Ovary (tissue), 10 donors: ENCODE data around the gene NUBP2. TPM values are rescaled to one million over a fixed set of nuclear protein-coding genes. Genes with fewer than 3 reads are reported as not detected.
A peak's percentile ranks its signal among the peaks of the same experiment; 100 is the strongest.

Experiments
- DNase-seq, 5 donors: peaks; one replicate each; pipeline ENCODE4 v3.0.0-alpha.2; 2019 to 2020
- H3K27ac ChIP-seq, 2 donors: fragments of 200-600 bp; one replicate each; pipeline versions ENCODE4 v1.5.1 to v1.8.0; 2019 to 2022
- H3K27me3 ChIP-seq: fragments of 200-600 bp; one replicate; pipeline ENCODE4 v1.8.0; 2022
- H3K36me3 ChIP-seq: fragments of 200-600 bp; sonication (generic); one replicate; pipeline ENCODE4 v1.5.1; 2019
- H3K4me1 ChIP-seq: one replicate; pipeline ENCODE4 v1.8.1; 2013; ENCODE audit warnings: mild to moderate bottlenecking, moderate library complexity; ENCODE audit not compliant: insufficient read depth
- H3K4me3 ChIP-seq: fragments of 200-600 bp; sonication (generic); one replicate; pipeline ENCODE4 v1.5.1; 2017
- H3K9me3 ChIP-seq, 2 donors: fragments of 200-600 bp in 1 of 2; sonication (generic) in 1 of 2; one replicate each; pipeline versions ENCODE4 v1.5.1 to v1.8.1; 2013 to 2019; ENCODE audit warnings: mild to moderate bottlenecking in 1 of 2, moderate library complexity in 1 of 2
- CTCF ChIP-seq, 3 donors: fragments of 450-650 bp in 2 of 3; fragments of 200-600 bp in 1 of 3; IDR thresholded peaks; one replicate each; pipeline versions ENCODE4 v1.5.1 to v1.8.0; 2016 to 2022; ENCODE audit warnings: antibody characterized with exemption in 3 of 3, mild to moderate bottlenecking in 1 of 3
- EP300 ChIP-seq: sonication (generic); formaldehyde crosslinking; IDR thresholded peaks from one replicate; pipeline ENCODE4 v1.6.1; 2017; ENCODE audit warnings: antibody characterized with exemption
- POLR2A ChIP-seq: fragments of 450-650 bp; IDR thresholded peaks from one replicate; pipeline ENCODE4 v1.6.1; 2017; ENCODE audit warnings: antibody characterized with exemption, mild to moderate bottlenecking, moderate library complexity
- WGBS, 3 donors: extraction: QIAGEN DNeasy Blood & Tissue Kit in 1 of 3; methylation state at CpG; one replicate each; pipeline versions ENCODE4 v1.1.5 to v1.1.7; 2013 to 2017; 5-methylcytosine and 5-hydroxymethylcytosine counted together
- intact Hi-C, 4 donors: fragments of 100-400 bp; cut with DNase I; formaldehyde crosslinking; loops; one replicate each; pipeline versions ENCODE4 v1.11.0 to v1.15.1; 2022 to 2023
- long read RNA-seq, 3 donors: library from polyadenylated mRNA in 2 of 3; unstranded in 2 of 3; transcript quantifications; one replicate each; pipeline ENCODE4 v2.0.0 and lab custom pipeline, GENCODE V29; 2021 to 2026
- polyA plus RNA-seq, 2 donors: library from polyadenylated mRNA; stranded (reverse); fragments of 200-250 nt in 1 of 2; fragments of 350-450 nt in 1 of 2; fragmentation: Illumina TruSeq in 1 of 2; extraction: RNeasy Lipid Tissue Mini Kit (QIAGEN cat#74804) in 1 of 2; gene quantifications; one replicate each; pipeline ENCODE4 v1.2.3, GENCODE V29; 2013 to 2014
- total RNA-seq, 7 donors: library from RNA; depleted of rRNA in 2 of 7; stranded (reverse); fragments of >200 nt in 2 of 7; fragmentation: NEBNext Ultra II Directional in 3 of 7; extraction: Animal tissue kit (Norgen Biotek cat#: 25700) in 3 of 7; gene quantifications; one replicate each; pipeline versions ENCODE4 v1.1.0 to v1.2.4, GENCODE V29; 2016 to 2023
- donor health status: DM: no; HTN: no; CAD: no; lungs with moderate emphysema.
- donor health status: DM: no; HTN: no; CAD: no.
- donor health status: Bipolar disorder and iron deficiency.
- donor health status: DM: yes; HTN: yes; CAD: no.
- donor health status: DM: no; HTN: no; CAD: no.
- donor health status: DM: yes; HTN: yes; CAD: no.

NUBP2 gene, protein sequence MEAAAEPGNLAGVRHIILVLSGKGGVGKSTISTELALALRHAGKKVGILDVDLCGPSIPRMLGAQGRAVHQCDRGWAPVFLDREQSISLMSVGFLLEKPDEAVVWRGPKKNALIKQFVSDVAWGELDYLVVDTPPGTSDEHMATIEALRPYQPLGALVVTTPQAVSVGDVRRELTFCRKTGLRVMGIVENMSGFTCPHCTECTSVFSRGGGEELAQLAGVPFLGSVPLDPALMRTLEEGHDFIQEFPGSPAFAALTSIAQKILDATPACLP
- total RNA-seq, result 10 to 100 TPM; 42.8 to 72.0 (median 52.3) TPM
- 10 to 100 TPM in 1 of 2 donors, under 1 TPM in 1; 0.50 to 76.5 TPM for polyA plus RNA-seq
- long read RNA-seq, donor 1, transcript NUBP2-201 (7 exons, 1,413 nt), result major isoform, 143 of 257 reads
- long read RNA-seq, donor 1, transcript NUBP2-211 (5 exons, 2,196 nt), result minor isoform, 13 of 257 reads
- long read RNA-seq, donor 1, transcript NUBP2-207 (6 exons, 995 nt), result minor isoform, 5 of 257 reads
- long read RNA-seq, donor 1, transcript NUBP2-215 (6 exons, 1,173 nt), result minor isoform, 66 of 257 reads
- long read RNA-seq, donor 1, partial matches to known transcripts, result 6 of 257 reads
- long read RNA-seq, donor 1, other reads (novel, unspliced or antisense), result 18 of 257 reads
- long read RNA-seq, donor 2, transcript NUBP2-215 (6 exons, 1,173 nt), result minor isoform, 15 of 41 reads
- long read RNA-seq, donor 2, transcript NUBP2-201 (7 exons, 1,413 nt), result major isoform, 17 of 41 reads
- long read RNA-seq, donor 2, partial matches to known transcripts, result 5 of 41 reads
- long read RNA-seq, donor 2, other reads (novel, unspliced or antisense), result 0 of 41 reads
- long read RNA-seq, donor 3, transcript NUBP2-201 (7 exons, 1,413 nt), result minor isoform, 39 of 125 reads
- long read RNA-seq, donor 3, transcript NUBP2-211 (5 exons, 2,196 nt), result minor isoform, 5 of 125 reads
- long read RNA-seq, donor 3, transcript NUBP2-215 (6 exons, 1,173 nt), result major isoform, 43 of 125 reads
- long read RNA-seq, donor 3, partial matches to known transcripts, result 9 of 125 reads
- long read RNA-seq, donor 3, other reads (novel, unspliced or antisense), result 26 of 125 reads

- peaks cover 8% of the 10 kb centered on the region for H3K4me1 ChIP-seq
- H3K9me3 ChIP-seq, result no peaks in the 10 kb centered on the region
- TF ChIP-seq POLR2A (peak; percentile 75), CTCF (IDR thresholded peaks at IDR 0.05) (peak in 1 of 3 donors; percentile 38), EP300 (peak; percentile 77)
- no peaks in the 10 kb centered on the region for H3K27me3 ChIP-seq
- intact Hi-C loops, result no loop called here
- no peaks in the 10 kb centered on the region for H3K36me3 ChIP-seq
- H3K4me3 ChIP-seq, result peak within 1 kb of the TSS; percentile 78
- H3K27ac ChIP-seq, result peak within 1 kb of the TSS; percentile 90 to 95
- peak; percentile 99 to 100 (median 99) for DNase-seq
- WGBS, 3 donors, result 0 to 1% (median 1%) methylated on average over 65 to 102 of the region's 102 CpGs
Observed at GRCh38 chr16:1782408-1783264, at the start of gene NUBP2, which contains the start of gene SPSB3. Gene NUBP2 (plus strand): TSS chr16:1782960. CDS start chr16:1783021, 61 bp downstream. Gene SPSB3 (minus strand): TSS chr16:1782571. CDS start chr16:1781483, 1,088 bp downstream.

- no peaks in the 10 kb centered on the region for H3K9me3 ChIP-seq
- H3K27me3 ChIP-seq, result no peaks in the 10 kb centered on the region
- H3K36me3 ChIP-seq, result no peaks in the 10 kb centered on the region
- no peak overlapping the region for H3K27ac ChIP-seq
- intact Hi-C loops, result no loop called here
- TF ChIP-seq EP300 (no peak), CTCF (IDR thresholded peaks at IDR 0.05) (no peak), POLR2A (no peak)
- WGBS, 3 donors, result 88 to 93% (median 91%) methylated on average over 12 to 22 of the region's 22 CpGs
- no peaks in the 10 kb centered on the region for H3K4me1 ChIP-seq
- H3K4me3 ChIP-seq, result no peak overlapping the region
- DNase-seq, result no peak
Observed at GRCh38 chr16:1734123-1734522, 48.6 kb upstream of the NUBP2 start.

DNA sequence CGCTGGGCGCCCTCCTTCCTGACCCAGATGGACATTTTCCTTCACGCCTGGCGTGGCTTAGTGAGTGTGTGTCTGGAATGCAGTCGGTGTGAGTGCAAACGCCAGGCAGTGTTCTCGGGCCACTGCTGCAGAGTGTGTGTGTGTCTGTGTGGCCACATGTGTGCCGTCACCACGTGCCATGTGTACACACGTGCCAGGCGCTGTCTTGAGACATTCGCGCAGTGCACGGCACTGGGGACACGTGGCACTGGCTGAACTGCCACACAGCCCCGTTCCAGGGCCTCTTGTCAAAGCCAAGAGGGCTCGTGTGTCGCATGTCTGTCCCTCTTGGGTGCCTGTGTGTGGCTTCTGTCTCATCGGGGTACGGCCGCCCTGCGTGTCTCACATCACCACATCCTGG is 47.9 kb upstream of the NUBP2 start:
- intact Hi-C loops, result no loop called here
- Histone ChIP-seq H3K36me3 (no peaks in the 10 kb centered on the region), H3K4me1 (no peaks in the 10 kb centered on the region), H3K27ac (no peak overlapping the region), H3K4me3 (no peak overlapping the region), H3K27me3 (no peaks in the 10 kb centered on the region), H3K9me3 (no peaks in the 10 kb centered on the region)
- WGBS, 3 donors, result 96 to 97% (median 96%) methylated on average over 22 of the region's 22 CpGs
- DNase-seq, result no peak
- TF ChIP-seq CTCF (IDR thresholded peaks at IDR 0.05), result no peak
- TF ChIP-seq POLR2A, result no peak
- no peak for TF ChIP-seq EP300
